ENCODE measurements around the gene ZNF512B.
"Not testable (repeated sequence)": the region's sequence is repeated elsewhere in the genome, so short reads cannot be mapped to it uniquely, and the experiment has no call there.

Gene ZNF512B, protein sequence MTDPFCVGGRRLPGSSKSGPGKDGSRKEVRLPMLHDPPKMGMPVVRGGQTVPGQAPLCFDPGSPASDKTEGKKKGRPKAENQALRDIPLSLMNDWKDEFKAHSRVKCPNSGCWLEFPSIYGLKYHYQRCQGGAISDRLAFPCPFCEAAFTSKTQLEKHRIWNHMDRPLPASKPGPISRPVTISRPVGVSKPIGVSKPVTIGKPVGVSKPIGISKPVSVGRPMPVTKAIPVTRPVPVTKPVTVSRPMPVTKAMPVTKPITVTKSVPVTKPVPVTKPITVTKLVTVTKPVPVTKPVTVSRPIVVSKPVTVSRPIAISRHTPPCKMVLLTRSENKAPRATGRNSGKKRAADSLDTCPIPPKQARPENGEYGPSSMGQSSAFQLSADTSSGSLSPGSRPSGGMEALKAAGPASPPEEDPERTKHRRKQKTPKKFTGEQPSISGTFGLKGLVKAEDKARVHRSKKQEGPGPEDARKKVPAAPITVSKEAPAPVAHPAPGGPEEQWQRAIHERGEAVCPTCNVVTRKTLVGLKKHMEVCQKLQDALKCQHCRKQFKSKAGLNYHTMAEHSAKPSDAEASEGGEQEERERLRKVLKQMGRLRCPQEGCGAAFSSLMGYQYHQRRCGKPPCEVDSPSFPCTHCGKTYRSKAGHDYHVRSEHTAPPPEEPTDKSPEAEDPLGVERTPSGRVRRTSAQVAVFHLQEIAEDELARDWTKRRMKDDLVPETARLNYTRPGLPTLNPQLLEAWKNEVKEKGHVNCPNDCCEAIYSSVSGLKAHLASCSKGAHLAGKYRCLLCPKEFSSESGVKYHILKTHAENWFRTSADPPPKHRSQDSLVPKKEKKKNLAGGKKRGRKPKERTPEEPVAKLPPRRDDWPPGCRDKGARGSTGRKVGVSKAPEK

DNA sequence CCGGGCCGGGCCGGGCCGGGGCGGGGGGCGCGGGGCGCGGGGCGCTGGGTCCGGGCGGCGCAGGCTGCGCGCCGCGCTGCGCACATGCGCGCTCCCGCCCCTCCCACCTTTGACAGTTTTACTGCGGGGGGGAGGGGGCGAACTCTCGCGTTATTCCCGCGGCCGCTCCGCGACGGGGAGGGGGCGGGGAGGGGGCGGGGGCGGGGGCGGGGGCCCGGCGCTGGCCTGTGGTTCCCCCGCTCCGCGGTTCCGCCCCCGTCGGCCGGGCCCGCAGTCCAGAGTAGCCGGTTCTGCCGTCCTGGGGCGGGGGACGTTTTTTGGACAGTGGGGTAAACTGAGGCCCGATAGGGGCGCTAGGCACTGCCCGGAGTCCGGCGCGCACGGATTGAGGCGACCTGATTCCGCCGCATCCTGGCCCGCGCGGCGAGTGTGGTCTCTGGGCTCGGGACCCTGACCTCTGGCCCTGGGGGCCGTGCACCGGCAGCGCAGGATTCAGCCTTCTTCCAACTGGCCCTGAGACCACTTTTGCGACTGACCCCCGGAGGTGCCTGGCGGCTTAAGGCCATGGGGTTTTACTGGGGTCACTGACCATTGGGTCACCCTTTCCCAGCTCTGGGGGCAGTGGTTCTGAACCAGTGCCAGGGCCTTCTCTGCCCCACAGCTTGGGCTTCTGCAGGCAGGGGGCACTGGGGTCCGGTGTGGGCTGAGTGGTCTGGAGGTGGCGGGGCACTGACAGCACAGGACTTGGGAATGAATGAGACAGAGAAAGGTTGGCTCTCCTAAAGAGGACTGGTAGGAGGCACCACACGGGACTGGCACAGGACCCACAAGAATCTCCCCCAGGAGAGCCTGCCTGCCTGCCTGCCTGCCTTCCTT is at the start of gene ZNF512B:
Gene ZNF512B (minus strand): TSS at position 93 of the 876 bp plus-strand sequence. CDS start 1,980 bp downstream, outside the sequence.
- DNase-seq = peak; percentile 83

DNA sequence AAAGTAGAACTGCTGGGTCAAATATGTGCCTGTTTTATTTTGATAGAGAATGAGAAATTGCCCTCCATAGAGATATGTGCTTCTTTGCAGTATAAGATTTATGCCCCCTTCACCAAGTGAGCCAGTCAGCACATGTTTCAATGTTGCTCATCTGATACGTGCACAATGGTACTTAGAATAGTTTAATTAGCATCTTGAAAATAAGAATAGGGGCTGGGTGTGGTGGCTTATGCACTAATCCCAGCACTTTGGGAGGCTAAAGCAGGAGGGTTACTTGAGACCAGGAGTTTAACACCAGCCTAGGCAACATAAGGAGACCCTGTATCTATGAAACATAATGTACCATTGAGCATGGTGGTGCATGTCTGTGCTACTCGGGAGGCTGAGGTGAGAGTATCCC is 45.9 kb upstream of the ZNF512B start:
- no peak for DNase-seq

DNA sequence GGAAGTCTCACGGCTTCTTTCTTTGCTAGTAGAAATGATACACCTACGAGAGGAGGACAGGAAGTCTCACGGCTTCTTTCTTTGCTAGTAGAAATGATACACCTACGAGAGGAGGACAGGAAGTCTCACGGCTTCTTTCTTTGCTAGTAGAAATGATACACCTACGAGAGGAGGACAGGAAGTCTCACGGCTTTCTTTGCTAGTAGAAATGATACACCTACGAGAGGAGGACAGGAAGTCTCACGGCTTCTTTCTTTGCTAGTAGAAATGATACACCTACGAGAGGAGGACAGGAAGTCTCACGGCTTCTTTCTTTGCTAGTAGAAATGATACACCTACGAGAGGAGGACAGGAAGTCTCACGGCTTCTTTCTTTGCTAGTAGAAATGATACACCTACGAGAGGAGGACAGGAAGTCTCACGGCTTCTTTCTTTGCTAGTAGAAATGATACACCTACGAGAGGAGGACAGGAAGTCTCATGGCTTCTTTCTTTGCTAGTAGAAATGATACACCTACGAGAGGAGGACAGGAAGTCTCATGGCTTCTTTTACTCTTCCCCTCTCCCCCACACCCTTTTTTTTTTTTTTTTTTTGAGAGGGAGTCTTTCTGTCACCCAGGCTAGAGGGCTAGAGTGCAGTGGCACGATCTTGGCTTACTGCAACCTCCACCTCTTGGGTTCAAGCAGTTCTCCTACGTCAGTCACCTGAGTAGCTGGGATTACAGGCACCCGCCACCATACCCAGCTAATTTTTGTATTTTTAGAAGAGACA is 42.8 kb upstream of the ZNF512B start:
- DNase-seq = not testable (repeated sequence)

DNA sequence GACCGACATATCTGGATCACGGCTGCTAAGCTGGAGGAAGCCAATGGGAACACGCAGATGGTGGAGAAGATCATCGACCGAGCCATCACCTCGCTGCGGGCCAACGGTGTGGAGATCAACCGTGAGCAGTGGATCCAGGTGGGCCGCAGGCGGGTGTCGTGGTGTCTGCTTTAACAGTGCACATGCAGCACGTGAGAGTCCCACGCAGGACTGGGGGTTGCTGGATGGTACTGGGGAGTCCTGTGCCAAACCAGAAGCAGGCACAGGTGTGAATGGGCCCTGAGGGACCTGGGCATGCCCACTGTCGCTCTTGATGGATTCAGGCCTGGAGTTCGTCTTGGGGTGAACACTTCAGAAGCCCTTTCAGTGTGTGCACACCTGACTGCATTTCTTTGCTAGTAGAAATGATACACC is 41.6 kb upstream of the ZNF512B start:
- no peak for DNase-seq

DNA sequence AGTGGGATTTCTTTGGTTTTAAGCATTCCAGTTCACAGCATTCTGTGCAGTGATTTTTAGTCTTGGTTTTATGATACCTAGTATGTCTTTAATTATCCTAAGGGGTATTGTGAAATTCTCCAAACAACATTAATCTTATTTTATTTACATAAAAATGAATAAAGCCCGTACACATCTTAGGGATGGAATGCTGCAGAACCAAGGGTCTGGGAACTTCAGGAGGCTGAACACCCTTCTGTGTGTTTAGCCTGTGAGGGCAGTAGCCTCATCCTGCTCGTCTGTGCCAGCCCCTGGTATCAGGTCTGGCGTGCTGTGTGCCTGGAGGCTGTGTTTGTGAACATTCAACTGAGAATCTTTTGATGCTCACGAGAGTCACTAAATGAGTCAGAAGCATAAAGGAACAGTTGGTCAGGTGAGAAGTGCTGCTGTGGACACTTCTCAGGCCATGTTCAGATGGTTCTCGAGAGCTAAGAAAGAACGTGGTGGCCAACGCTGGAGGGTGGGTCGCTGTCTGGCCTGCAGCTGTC is 41.0 kb upstream of the ZNF512B start:
- no peak for DNase-seq

DNA sequence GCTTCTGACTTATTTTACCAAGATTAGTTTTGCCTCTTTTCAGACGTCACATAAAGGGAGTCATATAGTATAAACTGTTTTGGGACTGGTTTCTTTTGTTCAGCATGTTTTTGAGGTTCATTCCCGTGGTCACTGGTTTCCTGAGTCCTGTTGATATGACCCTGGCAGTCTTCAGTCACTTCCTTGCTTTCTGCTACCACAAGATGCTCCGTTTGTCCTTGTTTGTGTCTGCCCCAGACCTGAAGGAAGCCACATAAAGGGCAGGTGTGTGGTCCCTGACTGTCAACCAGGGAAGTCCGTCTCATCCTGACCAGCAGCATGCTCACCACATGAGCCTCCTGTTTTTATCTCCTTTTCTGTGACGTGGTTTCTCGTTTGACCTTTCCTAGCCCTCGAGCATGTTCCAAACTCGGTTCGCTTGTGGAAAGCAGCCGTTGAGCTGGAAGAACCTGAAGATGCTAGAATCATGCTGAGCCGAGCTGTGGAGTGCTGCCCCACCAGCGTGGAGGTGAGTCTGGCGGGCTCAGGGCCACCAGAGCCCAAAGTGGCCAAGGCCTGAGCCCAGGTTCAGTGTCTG is 40.2 kb upstream of the ZNF512B start:
- no peak for DNase-seq

DNA sequence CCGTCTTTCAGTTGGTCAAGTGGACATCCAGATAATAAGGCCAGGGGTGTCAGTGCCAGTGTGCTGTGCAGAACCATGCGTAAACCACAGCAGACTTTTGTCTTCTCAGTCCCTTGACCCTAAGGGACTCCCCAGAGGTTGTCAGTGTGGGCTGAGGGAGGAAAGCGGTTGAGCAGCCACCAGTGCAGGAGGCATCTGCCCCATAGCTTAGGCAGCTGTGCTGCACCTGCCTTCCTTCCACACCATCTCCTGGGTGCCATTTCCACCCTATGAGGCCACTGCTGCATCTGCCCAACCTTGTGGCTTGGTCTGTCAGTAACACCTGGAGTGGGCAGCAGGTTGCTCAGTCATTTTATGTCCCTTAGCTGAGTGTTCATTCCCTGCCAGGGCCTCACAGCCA is 37.2 kb upstream of the ZNF512B start:
- peak; percentile 32 for DNase-seq

DNA sequence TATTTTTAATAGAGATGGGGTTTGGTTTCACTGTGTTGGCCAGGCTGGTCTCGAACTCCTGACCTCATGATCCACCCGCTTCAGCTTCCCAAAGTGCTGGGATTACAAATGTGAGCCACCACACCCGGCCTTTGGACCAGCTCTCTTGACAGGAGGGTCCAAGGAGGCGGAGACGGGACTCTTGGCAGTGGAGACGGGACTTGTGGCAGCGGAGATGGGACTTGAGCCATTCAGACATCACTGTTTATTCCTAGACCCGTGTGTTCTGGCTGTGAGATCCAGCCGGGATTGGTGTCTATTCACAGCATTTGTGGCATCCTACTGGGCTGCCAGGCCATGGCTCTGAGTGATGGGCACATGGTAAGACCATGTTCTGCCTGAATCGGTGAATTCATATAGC is 36.8 kb upstream of the ZNF512B start:
- no peak for DNase-seq

DNA sequence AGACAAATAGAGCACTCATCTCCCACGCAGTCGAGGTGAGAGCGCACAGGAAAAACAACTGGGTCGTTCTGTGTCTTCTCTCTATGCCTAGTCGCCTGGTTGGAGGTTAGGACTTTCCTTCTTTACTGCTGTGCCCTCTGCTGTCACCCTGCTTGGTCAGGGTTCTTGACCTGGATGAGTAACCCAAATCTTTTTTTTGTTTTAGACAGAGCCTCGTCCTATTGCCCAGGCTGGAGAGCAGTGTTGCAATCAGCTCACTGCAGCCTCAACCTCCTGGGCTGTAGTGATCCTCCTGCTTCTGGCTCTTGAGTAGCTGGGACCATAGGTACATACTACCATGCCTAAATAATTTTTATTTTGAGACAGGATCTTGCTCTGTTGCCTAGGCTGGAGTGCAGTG is 35.7 kb upstream of the ZNF512B start:
- no peak for DNase-seq

DNA sequence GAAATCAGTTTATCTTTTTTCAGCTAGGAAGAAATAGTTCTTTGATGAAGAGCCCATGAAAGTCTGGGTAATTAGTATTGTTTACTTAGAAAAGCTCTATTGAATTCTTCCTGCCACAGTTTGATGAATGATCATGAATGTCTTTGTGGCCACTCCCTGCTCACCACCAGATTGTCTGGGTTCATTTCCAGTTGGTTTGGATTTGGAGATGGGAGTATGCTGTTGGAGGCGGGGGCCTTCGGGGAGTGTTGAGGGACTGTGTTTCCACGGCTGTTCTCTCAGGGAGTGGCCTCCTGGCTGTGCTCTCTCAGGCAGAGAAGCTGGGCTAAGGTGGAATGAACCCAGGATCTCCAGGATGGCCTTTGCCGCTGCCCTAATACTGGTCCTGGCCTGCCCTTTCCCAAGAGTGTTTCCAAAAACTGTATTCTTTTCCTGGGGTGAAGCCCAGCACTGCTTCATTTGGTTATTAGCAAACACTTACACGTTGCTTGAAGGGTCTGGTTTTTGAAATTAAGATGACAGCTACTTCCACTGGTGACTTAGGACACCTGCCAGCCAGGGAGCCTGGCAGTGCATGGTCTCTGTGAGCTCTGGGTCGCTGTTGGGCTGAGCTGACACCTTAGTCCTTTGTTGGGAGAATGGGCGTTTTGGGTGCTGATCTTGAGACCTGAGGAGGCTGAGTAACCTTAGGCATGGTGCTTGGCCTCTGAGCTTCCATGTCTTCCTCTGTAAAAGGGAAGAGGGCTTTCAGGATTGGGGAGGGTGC is 34.4 kb upstream of the ZNF512B start:
- DNase-seq = no peak

DNA sequence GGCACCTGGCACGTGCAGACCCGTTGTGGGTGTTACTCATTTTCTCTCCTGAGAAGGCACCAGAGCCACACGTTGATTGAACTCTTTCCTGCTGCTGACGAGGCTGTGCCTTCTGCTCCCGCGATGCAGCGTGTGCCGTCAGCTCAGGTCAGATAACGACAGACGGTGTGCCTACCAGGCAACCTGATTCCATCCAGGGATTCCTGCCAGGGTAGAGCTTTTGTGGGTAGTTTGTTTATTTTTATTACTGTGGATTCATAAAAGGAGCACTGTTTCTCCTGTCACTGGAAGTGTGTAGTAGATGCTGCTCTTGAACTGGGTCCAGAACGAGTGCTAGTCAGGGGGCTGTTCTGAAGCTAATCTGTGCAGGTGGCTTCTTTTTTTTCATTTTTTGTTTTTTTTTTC is 31.9 kb upstream of the ZNF512B start:
- no peak for DNase-seq

DNA sequence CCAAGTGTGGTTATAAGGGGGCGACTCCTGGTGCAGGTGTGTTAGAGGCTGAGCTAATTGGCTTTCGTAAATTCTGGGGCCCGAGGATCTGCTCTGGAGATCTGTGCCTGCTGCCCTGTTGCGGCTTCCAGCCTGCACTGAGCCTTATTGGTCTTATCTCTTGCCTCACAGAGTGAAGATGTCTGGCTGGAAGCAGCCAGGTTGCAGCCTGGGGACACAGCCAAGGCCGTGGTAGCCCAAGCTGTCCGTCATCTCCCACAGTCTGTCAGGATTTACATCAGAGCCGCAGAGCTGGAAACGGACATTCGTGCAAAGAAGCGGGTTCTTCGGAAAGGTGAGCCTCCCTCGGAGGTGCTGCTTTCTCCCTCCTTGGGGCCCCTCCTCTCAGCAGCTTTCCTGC is 31.2 kb upstream of the ZNF512B start:
- no peak for DNase-seq

DNA sequence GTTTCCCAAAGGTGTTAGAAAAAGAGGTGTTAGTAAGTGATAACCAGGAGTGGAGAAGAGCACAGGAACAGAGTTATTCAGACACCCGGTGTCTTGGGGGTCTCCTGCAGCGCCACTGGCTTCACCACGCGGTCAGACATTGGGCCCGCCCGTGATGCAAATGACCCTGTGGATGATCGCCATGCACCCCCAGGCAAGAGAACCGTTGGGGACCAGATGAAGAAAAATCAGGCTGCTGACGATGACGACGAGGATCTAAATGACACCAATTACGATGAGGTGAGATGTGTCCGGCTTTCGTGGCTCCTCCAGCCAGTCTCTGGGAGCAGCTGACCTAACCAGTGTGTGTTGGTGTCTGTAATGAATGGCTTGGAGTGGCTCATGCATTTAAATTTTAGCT is 13.2 kb upstream of the ZNF512B start:
- DNase-seq = no peak

DNA sequence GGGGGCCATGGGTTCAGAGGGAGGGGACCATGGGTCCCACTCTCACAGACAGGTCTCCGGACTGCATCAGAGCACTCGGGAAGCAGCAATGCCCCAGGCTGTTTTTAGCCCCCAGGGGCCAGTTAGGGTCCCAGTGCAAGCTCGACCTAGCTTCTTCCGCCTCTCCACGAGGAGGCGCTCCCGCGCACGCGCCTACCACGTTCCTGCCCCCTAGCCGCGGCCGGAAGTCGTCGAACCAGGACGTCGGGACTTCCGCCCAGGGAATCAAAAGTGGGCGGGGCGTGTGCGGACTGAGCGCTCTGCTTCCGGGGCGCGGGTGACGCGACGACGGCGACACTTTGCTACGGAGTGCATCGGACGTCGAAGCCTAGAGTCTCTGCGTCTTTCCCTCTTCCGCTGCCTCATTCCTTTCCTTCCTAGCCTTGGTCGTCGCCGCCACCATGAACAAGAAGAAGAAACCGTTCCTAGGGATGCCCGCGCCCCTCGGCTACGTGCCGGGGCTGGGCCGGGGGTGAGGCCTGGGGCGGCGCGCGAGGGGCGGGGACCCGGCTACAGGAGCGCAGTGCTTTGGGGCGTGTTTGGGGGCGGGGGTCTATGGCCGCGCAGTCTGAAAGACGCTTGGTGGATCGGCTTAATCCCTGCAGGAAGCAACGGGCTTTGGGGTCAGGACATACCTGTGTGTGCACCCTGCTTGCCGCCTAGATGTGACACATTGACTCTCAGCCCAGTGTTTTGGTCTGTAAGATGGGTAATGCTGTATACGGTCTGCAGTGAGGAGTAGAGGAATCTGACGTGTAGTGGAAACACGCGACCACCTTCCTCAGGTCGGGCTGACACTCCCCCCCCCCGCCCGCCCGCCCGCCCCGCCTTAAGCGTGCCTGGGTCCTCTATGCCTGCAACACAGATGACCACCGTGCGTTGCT is 11.3 kb upstream of the ZNF512B start, which contains the start of gene PRPF6:
Gene PRPF6 (plus strand): TSS at position 327 of the 923 bp plus-strand sequence. CDS start 114 bp downstream, at position 441.
- peak; percentile 99 for DNase-seq

DNA sequence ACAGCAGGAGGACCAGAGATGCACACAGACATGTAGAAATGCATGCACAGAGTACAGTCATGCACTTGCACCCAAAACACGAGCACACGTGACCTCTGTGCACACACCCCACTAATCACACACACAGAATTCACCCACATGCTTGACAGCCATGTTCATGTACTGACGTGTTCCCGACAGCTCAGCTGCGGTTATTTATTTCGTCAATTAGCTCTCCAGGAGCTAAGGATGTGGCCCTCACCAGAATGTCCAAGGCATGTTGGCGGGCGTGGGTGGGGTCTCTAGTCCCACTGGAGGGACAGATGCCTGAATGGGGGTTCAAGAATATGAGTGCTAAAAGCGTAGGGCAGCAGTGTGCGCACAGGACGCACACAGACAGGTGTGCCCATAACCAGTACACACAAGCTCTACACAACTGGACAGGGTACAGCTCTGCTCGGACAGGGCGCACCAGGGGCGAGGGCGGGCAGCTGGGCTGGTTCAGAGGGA is 10.6 kb upstream of the ZNF512B start:
- DNase-seq = peak; percentile 67

DNA sequence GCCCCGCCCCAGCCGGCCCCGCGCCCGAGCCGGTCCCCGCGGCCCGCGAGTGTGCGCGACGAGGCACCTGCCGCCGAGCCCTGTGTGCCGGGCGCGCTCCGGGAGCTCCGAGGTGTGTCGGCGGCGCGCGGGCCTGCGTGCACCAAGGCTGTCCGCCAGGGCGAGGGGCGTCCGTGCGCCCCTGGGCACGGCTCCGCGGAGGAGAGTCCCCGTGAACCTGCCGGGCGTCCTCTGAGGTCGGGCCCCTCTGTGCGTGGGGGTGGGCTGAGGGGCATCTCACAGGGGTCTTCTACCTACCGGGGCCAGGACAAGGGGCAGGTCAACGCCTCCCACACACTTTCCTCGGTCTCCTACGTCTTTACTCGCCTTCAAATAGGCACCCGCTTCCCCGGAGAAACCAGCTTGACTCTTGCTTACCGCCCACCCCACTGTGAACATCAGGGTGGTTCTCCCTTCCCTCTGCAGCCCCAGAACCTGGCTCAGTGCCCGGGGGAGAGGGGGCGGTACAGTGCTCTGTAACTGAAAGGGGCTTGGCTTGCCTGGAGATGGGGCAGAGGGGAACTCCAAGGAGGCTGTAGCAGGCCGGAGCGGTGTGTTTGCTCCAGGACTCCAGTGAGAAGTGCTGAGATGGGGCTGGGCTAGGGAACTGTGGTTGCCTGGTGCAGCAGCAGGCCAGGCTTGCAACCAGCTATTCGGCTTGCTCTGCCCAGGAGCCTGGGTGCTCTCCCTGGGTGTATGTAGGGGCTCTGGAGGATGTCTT is 10.0 kb upstream of the ZNF512B start, which contains the start of gene SAMD10:
Gene SAMD10 (minus strand): TSS at position 86 of the 760 bp plus-strand sequence. CDS start 175 bp downstream, outside the sequence.
- DNase-seq = peak; percentile 90

DNA sequence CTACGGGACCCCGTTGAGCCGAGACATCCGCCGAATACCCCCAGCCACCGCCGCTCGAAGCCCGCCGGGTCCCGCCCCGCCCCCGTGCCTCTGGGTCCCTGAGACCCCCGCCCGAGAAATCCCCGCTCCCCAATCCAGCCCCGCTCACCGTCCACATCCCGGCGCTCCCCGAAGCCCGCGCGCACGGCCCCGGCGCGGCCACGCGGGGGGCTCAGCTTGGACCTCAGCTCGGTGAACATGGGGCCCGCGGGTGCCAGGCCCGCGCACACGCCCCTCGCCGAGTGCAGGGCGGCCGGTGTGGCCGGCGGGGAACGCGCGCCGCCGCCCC is 9.5 kb upstream of the ZNF512B start:
- DNase-seq = no peak

Data from NCI-H345 (cell line).